Smooth muscle cell (in vitro differentiated cells): ENCODE measurements around the gene CARF. TPM values are rescaled to one million over a fixed set of nuclear protein-coding genes. Genes with fewer than 3 reads are reported as not detected.

Source experiments
- DNase-seq: peaks from one replicate; lab custom pipeline; 2025; ENCODE audit not compliant: unreplicated experiment; lab: John Stamatoyannopoulos, UW
- H2AFZ ChIP-seq: fragments of 200-600 bp; sonication (generic); 2 replicates; pipeline ENCODE4 v1.6.0; 2016; ENCODE audit warnings: antibody characterized with exemption, low read depth, mild to moderate bottlenecking
- H3F3A ChIP-seq: fragments of 200-600 bp; sonication (generic); 2 replicates; pipeline ENCODE4 v1.6.0; 2017; ENCODE audit warnings: antibody characterized with exemption, low read depth
- H3K27ac ChIP-seq: fragments of 200-600 bp; sonication (generic); 2 replicates; pipeline ENCODE4 v1.5.1; 2016; ENCODE audit warnings: low read depth, mild to moderate bottlenecking
- H3K27me3 ChIP-seq: fragments of 200-600 bp; sonication (generic); 2 replicates; pipeline ENCODE4 v1.6.1; 2016; ENCODE audit warnings: low read depth, mild to moderate bottlenecking
- H3K36me3 ChIP-seq: fragments of 200-600 bp; sonication (generic); 2 replicates; pipeline ENCODE4 v1.5.1; 2016; ENCODE audit warnings: low read depth
- H3K4me1 ChIP-seq: fragments of 200-600 bp; sonication (generic); 2 replicates; pipeline ENCODE4 v1.5.1; 2016; ENCODE audit warnings: low read depth
- H3K4me2 ChIP-seq: fragments of 200-600 bp; sonication (generic); 2 replicates; pipeline ENCODE4 v1.6.0; 2016; ENCODE audit warnings: mild to moderate bottlenecking
- H3K4me3 ChIP-seq: fragments of 200-600 bp; sonication (generic); 2 replicates; pipeline ENCODE4 v1.5.1; 2016; ENCODE audit warnings: mild to moderate bottlenecking
- H3K79me2 ChIP-seq: fragments of 200-600 bp; sonication (generic); 2 replicates; pipeline ENCODE4 v1.6.0; 2016; ENCODE audit warnings: low read depth, mild to moderate bottlenecking
- H3K9ac ChIP-seq: fragments of 200-600 bp; sonication (generic); 2 replicates; pipeline ENCODE4 v1.6.0; 2016; ENCODE audit warnings: low read depth
- H3K9me3 ChIP-seq: fragments of 200-600 bp; sonication (generic); replicated peaks from 2 replicates; pipeline ENCODE4 v1.5.1; 2016; ENCODE audit warnings: low read depth
- H4K20me1 ChIP-seq: fragments of 200-600 bp; sonication (generic); 2 replicates; pipeline ENCODE4 v1.6.0; 2016; ENCODE audit warnings: low read depth
- WGBS: methylation state at CpG from one replicate; pipeline ENCODE4 v1.1.7; 2016; ENCODE audit warnings: low lambda C conversion rate; 5-methylcytosine and 5-hydroxymethylcytosine counted together
- polyA plus RNA-seq: library from polyadenylated mRNA; unstranded; fragments of >200 nt; fragmentation: Nextera tagmentation; extraction: Ambion mirVana; gene quantifications from 2 replicates; pipeline ENCODE4 v1.2.1, GENCODE V29; 2016
- total RNA-seq: library from RNA; depleted of rRNA; stranded (reverse); fragments of >200 nt; gene quantifications from 2 replicates; pipeline ENCODE4 v1.2.3, GENCODE V29; 2014
- TF ChIP-seq, protein P1 (sequence below): fragments of 200-600 bp; sonication (generic); IDR thresholded peaks from 2 replicates; pipeline ENCODE4 v1.5.1; 2017; ENCODE audit warnings: borderline replicate concordance, mild to moderate bottlenecking, antibody characterized with exemption; ENCODE audit not compliant: insufficient read depth, poor library complexity, severe bottlenecking

Gene CARF, protein sequence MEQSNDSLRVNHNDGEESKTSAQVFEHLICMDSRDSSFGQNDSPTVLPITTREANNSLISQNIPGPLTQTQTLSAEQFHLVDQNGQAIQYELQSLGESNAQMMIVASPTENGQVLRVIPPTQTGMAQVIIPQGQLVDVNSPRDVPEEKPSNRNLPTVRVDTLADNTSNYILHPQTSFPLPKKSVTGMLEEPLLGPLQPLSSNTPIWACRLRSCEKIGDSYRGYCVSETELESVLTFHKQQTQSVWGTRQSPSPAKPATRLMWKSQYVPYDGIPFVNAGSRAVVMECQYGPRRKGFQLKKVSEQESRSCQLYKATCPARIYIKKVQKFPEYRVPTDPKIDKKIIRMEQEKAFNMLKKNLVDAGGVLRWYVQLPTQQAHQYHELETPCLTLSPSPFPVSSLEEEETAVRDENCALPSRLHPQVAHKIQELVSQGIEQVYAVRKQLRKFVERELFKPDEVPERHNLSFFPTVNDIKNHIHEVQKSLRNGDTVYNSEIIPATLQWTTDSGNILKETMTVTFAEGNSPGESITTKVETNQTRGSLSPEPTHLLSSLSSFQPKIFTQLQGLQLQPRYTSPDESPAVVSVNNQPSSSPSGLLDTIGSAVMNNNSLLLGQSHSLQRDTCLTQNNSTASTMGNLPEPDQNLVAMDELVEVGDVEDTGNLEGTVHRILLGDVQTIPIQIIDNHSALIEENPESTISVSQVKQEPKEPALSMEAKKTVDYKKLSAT
- total RNA-seq = 6.2 and 8.0 TPM in 2 replicates
- polyA plus RNA-seq = 0.60 and 1.6 TPM in 2 replicates

DNA sequence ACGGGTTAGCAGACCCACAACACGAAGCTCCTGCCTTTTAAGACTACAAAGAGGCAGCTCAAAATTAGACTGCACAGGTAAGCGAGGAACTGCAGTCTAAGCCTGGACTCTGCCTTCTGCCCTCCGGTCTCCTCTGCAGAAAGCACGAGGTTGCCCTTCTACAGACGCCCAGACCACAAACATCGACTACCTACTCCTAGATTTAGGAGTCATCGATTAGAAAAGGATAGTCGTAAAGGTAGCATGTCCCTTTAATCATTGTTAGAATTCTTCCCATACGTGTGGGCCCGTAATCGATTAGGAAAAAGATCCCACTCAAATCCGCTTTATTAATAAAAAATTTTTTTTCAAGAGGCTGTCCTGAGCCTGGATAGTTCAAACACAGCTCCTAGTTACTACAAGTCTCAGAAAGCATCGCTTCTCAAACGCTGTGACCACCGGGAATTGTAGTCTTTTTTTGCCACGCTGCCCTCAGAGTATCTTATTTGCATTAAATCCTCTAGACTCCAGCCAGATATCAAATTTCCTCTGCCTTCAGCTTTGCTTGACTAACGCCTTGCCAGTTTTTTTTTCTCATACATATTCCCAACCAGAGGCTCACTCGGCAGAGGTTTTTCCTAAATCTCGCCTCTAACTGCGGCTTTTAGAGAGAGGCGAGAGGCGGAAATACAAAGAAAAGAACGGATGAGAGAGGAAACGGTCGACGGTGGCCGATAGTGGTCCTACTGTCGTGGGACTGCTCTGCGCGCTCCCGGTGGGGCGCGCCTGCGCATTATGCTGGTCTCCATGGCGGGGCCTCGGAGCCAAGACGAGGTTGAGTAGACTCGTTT lies at the start of gene CARF, which contains the start of gene WDR12:
Gene CARF (plus strand): TSS at position 764 of the 830 bp plus-strand sequence. CDS start 29,628 bp downstream, outside the sequence.
Gene WDR12 (minus strand): TSS at position 162 of the 830 bp plus-strand sequence. CDS start 197 bp downstream, outside the sequence.
- TF ChIP-seq, protein P1, sequence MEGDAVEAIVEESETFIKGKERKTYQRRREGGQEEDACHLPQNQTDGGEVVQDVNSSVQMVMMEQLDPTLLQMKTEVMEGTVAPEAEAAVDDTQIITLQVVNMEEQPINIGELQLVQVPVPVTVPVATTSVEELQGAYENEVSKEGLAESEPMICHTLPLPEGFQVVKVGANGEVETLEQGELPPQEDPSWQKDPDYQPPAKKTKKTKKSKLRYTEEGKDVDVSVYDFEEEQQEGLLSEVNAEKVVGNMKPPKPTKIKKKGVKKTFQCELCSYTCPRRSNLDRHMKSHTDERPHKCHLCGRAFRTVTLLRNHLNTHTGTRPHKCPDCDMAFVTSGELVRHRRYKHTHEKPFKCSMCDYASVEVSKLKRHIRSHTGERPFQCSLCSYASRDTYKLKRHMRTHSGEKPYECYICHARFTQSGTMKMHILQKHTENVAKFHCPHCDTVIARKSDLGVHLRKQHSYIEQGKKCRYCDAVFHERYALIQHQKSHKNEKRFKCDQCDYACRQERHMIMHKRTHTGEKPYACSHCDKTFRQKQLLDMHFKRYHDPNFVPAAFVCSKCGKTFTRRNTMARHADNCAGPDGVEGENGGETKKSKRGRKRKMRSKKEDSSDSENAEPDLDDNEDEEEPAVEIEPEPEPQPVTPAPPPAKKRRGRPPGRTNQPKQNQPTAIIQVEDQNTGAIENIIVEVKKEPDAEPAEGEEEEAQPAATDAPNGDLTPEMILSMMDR = no peak
- H3K4me2 ChIP-seq = peak within 1 kb of the TSS; percentile 100
- H3K9ac ChIP-seq = peak within 1 kb of the TSS; percentile 81
- H3K27ac ChIP-seq = peak within 1 kb of the TSS; percentile 82
- H3K4me1 ChIP-seq = peaks cover 17% of the 10 kb centered on the region
- no peaks in the 10 kb centered on the region for H4K20me1 ChIP-seq
- peak within 1 kb of the TSS; percentile 90 for H3K4me3 ChIP-seq
- H3K9me3 ChIP-seq = no peaks in the 10 kb centered on the region
- DNase-seq = peak; percentile 47
- H2AFZ ChIP-seq = peak within 1 kb of the TSS; percentile 96
- under 1% methylated on average over 39 of the region's 39 CpGs for WGBS
- peaks cover 4% of the 10 kb centered on the region for H3F3A ChIP-seq
- H3K79me2 ChIP-seq = peaks cover 48% of the 10 kb centered on the region
- no peaks in the 10 kb centered on the region for H3K36me3 ChIP-seq
- no peaks in the 10 kb centered on the region for H3K27me3 ChIP-seq

DNA sequence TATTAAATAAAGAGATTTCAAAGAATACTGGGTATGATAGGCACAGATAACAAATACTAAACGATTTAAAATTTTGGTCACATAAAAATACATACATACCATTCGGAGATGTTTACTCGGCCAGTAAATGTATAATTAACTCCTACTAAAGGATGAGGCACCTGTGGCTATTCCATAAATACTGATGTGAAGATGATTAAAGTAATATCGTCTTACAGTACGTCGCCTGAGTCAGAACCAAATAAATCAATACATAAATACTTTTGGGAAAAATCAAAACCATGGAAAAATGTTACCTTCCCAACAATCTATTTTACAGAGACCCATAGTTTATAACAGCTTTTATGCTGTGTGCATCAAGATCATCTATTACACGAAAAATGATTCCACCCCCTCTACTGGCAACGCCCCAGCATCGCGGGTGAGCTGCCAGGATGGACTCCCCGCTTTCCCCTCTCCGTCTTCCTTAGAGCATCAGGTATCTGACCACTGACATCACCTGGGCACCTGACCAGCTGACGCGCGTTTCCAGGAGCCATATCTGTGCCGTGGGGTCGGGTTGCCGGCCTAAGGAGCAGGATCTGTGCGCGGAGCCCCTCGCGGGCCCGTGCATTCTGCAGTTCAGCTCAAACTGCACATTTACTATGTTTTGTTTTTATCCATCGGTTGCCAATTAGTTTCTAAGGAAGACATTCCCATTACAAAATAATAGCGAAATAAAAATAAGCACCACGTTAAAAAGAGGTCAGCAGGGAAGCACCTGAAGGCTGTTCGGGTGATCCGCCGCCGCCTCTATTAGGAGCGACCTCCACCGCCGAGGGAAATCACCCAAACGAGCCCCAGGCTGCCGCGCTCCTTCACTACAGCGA lies 41.4 kb upstream of the CARF start:
- Histone ChIP-seq H3K9me3 (no peaks in the 10 kb centered on the region), H3K9ac (peak overlapping the region; percentile 85), H3F3A (no peaks in the 10 kb centered on the region), H2AFZ (peak overlapping the region; percentile 93), H3K27me3 (no peaks in the 10 kb centered on the region), H3K79me2 (no peaks in the 10 kb centered on the region), H3K4me1 (peaks cover 4% of the 10 kb centered on the region), H3K4me3 (peak overlapping the region; percentile 74), H4K20me1 (no peaks in the 10 kb centered on the region), H3K4me2 (peak overlapping the region; percentile 94), H3K36me3 (no peaks in the 10 kb centered on the region), H3K27ac (peak overlapping the region; percentile 60)
- WGBS = 11% methylated on average over 37 of the region's 37 CpGs
- TF ChIP-seq, protein P1 = peak; percentile 45
- DNase-seq = peak; percentile 33

DNA sequence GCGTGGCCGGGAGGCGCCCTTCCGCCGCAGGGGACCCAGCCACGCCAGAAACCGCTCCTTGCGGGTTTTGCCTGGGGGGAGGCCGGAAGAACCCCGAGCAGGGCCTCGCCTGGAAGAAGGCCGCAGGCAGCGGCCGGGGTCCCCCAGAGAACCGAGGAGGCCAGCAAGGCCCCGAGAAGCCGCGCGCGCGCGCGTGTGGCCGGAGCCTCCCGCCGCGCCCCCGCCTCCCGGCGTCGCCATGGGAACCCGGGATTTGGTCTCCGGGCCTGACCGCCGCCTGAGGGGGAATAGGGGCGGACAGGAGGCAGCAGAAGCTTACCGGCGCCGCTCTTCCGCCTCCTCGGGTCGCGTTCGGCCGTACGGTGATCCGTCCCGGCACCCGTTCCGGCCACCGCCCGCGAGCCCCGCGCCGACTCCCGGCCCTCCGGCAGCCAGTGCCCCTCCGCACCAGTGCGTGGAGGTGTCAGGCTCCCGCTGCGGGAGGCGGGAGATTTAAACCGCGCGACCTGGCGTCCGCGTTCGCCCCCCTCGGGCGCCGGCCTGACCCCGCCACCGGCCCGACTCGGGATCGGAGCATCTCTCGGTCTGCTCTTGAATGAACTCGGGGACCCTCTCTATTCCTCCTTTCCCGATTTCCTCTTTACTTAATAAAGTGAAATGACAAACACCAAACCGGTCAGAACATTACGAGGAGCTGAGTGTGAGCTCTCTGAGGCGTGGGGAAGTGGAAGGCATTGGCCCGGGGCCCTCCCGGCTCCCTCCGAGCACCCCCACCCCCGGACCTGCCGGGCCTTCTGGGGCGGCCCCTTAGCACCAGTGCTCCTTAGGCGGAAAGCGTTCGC lies 40.6 kb upstream of the CARF start, which contains the start of gene ICA1L:
Gene ICA1L (minus strand): TSS at position 467 of the 842 bp plus-strand sequence. CDS start 42,757 bp downstream, outside the sequence.
- H3K9me3 ChIP-seq = no peaks in the 10 kb centered on the region
- no peaks in the 10 kb centered on the region for H3K79me2 ChIP-seq
- peak within 1 kb of the TSS; percentile 85 for H3K9ac ChIP-seq
- peak within 1 kb of the TSS; percentile 60 for H3K27ac ChIP-seq
- H3K4me3 ChIP-seq = peak within 1 kb of the TSS; percentile 74
- no peaks in the 10 kb centered on the region for H3K27me3 ChIP-seq
- H3K4me2 ChIP-seq = peak within 1 kb of the TSS; percentile 94
- no peaks in the 10 kb centered on the region for H3K36me3 ChIP-seq
- TF ChIP-seq, protein P1 = no peak
- H3K4me1 ChIP-seq = peaks cover 4% of the 10 kb centered on the region
- no peaks in the 10 kb centered on the region for H3F3A ChIP-seq
- H4K20me1 ChIP-seq = no peaks in the 10 kb centered on the region
- peak; percentile 72 for DNase-seq
- under 1% methylated on average over 73 of the region's 93 CpGs for WGBS
- peak within 1 kb of the TSS; percentile 93 for H2AFZ ChIP-seq
